Frontal cortex (tissue), 4 donors: ENCODE measurements around the gene ADGRV1. TPM values are rescaled to one million over a fixed set of nuclear protein-coding genes. Genes with fewer than 3 reads are reported as not detected.
"Not testable (repeated sequence)": the region's sequence is repeated elsewhere in the genome, so short reads cannot be mapped to it uniquely, and the experiment has no call there.

ENCODE experiments used
- DNase-seq, 2 donors: peaks; one replicate each; pipeline ENCODE4 v3.0.0; 2012; ENCODE audit warnings: low spot score in 2 of 2
- FAIRE-seq: peaks from 2 replicates; lab custom pipeline; 2012; peaks lifted over from hg19 to GRCh38; lab: Jason Lieb, UNC
- total RNA-seq: library from RNA; depleted of rRNA; stranded (reverse); fragments of >200 nt; gene quantifications from one replicate; pipeline ENCODE4 v1.2.3, GENCODE V29; 2014
- donor health status: control.
- donor health status: control.
- donor health status: control.

Gene ADGRV1
- total RNA-seq, 1 donor from 2014 or later = 98.6 TPM

DNA sequence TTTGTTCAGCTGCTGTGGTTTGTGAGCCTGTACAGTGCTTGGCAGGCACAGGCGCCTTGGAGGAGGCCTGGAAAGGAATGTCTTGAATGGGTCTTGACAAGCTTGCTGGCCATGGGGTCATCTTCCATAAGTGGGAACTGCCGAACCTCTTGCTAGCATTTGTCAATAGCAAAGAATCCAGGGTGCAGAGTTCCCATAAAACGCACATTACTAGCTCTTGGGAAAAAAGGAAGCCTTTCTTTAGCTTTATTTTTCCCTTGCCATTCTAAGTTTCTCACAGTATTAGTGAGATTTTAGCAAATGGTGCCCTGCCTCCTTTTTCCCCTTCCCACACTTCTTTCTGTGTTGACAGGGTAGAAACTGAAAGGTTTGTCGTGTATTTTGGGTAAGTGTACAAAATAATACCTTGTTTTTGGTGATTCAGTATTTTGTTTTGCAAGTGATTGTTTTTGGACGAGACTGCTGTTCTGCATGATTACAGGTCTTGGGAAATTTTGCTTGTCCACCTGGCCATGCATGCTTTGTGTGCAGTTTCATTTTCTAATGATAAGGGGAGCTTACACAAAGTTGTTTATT, 82.0 kb downstream of the ADGRV1 start:
- no peak for FAIRE-seq

DNA sequence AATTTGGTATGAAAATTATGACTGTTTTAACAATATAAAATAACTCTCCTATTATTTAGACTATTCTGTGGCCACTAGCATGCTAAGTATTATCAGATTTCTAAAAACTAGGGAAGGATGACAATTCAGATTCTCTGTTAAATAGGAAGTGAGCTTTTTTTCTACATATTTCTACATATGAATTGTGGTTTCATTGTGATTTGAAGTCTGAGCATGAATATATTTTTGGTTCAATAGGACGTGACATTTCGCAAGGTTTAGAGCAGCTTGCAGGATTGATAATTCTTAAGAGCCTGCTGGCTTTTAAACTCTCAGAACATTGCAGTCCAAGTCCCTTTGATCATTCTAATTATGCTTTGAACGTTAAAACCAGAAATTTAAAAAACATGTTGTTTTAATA, 82.9 kb downstream of the ADGRV1 start:
- FAIRE-seq = no peak
- DNase-seq = no peak

More for the DNA sequence above, 82.0 kb downstream of the ADGRV1 start:
- no peak for DNase-seq

DNA sequence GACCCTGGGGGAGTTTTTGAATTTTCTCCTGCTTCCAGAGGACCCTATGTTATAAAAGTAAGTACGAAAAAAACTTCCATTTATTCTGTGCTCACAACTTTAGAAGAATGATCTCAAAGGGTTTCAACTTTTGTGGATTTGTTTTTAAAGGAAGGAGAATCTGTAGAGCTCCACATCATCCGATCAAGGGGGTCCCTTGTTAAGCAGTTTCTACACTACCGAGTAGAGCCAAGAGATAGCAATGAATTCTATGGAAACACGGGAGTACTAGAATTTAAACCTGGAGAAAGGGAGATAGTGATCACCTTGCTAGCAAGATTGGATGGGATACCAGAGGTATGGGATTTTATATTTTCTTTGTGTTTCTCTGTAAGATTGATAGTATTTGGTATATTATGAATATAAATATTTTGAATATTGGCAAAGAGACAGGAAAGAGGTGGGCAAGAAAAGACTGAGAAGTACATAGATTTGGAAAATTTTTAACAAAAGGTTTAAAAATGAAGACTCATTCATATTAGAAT, 84.2 kb downstream of the ADGRV1 start:
- DNase-seq (no peak), FAIRE-seq (no peak)

DNA sequence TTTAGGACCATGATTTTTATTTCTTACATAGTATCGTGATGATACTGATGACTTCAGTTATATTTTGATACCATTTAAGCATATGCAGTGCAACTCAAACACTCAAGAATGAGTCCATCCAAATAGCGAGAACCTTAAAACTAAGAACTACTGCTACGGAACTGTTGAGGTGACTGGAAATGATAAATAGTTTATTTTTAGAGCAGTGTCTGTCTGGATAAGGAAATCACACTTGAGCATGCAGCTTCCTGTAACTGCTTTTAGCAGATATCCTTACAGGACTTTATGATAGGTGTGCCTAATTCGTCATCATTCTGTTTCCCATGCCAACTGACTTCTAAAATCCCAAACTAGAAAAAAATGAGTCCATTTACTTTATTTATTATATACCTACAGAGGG, 85.5 kb downstream of the ADGRV1 start:
- FAIRE-seq (no peak), DNase-seq (no peak)

DNA sequence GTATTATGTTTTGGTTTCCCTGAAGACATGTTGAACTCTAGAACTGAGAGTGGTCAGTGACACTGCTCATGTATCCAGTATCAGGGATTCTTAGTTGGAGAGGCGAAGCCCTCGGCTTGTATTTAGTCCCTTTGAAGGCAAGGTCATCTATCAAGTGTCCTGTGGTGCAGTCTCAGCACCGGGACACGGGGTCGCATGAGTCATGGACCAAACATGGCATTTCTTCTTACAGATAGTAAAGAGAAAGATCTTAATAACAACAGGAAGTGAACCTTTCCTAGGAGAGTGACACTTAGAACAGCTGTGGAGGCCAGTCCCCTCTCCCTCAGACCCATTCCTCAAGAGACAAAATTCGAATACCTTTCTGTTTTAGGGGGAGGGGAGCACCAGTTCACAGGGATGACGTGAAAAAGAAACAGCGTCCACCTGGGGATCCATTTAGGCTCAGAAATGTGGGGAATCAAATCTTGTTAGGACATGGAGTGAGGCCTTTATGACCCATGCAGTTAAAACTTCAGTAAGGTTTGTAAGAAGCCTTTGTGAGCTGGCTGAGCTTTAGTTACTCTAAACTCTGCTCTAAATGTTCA, 86.5 kb downstream of the ADGRV1 start:
- FAIRE-seq (no peak), DNase-seq (no peak)

DNA sequence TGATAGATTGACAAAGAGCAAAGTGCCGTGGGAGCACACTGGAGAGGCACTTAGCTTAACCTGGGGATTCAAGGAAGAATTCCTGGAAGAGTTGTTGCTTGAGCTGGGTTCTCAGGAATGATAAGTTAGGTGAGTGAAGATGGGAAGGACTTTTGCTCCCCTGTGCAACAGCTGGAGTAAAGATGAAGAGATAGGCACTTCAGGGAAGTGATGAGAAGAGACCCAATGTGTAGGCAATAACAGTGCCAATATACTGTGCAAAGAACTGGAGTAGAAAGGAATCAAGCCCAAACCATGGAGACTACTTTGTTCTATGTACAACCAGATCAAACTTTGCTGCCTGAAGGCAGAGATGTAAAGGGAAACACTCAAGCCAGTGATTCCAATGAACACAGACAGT, 92.2 kb downstream of the ADGRV1 start:
- DNase-seq (no peak), FAIRE-seq (no peak)

DNA sequence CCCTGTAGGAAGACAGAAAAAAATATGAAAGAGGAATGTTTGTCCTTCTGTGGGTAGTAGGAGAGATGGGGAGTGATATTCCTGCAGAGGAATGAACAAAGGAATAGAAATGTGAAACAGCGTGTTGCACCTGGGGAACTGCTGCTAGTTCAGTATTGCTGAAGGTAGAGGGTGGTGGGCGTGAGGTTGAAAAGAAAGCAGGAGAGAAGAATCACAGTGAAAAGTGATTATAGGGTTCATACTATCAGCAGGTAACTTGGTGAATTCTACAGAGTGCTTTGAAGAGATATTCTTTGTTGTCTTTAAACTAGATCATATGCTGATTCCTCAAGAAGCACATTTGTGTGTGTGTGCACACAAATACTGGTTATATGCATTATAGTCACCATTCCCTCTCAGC, 95.6 kb downstream of the ADGRV1 start:
- FAIRE-seq (no peak), DNase-seq (no peak)

DNA sequence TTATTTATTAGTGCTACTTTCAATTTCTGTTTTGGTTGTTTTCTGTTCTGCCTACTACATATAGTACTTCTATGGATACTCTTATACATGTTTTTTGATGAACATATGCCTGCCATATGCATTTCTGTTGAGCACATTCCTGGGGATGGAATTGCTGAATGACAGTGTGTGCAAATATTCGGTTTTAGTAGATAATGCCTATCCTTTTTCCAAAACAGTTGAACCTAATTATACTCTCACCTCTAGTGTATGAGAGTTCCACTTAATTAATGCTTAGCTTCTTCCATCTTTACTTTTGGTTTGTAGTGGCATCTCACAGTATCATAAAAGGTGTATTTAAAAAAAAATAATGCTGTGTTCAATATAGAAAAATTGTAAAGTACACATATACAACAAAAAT, 96.8 kb downstream of the ADGRV1 start:
- no peak for FAIRE-seq
- DNase-seq = no peak

DNA sequence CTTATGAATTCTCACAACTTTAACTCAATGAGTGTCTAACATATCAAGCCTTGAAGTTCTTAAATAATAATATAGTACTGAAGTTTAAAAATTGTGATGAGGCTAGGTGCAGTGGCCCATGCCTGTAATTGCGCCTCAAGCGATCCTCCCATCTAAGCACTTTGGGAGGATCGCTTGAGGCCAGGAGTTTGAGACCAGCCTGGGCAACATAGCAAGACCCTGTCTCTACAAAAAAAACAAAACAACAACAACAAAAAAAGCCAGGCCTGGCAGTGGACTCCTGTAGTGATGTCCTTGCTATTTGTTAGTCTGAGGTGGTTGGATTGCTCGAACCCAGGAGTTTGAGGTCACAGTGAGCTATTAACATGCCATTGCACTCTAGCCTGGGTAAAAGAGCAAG, 98.4 kb downstream of the ADGRV1 start:
- DNase-seq (no peak), FAIRE-seq (no peak)

DNA sequence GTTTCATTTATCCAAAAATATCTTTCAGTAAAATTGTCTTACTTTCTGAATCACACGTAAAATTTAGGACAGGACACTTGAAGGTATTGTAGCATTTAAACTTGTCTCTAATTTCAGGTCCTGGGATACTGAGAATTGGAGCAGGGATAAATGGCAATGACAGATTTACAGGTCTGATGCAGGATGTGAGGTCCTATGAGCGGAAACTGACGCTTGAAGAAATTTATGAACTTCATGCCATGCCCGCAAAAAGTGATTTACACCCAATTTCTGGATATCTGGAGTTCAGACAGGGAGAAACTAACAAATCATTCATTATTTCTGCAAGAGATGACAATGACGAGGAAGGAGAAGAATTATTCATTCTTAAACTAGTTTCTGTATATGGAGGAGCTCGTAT, 99.2 kb downstream of the ADGRV1 start:
- DNase-seq (no peak), FAIRE-seq (no peak)

DNA sequence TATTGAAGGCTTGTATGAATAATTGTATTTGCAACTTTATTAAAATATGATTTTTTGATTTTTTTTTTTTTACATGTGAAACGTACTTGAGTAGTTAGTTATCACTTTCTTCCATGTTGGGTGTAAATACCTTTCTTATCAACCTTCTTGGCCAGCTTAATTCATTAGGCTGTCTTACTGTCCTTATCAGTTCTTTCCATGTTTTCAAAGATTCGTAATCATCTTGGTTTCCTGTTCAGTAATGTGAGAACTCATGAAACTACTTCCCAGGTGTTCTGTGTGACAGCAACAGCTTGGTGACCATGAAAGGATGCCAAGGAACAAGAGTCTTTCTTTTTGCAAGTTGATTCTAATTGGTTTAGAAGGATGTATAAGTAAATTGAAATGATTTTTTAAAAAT, 100.0 kb downstream of the ADGRV1 start:
- FAIRE-seq = no peak
- no peak for DNase-seq

DNA sequence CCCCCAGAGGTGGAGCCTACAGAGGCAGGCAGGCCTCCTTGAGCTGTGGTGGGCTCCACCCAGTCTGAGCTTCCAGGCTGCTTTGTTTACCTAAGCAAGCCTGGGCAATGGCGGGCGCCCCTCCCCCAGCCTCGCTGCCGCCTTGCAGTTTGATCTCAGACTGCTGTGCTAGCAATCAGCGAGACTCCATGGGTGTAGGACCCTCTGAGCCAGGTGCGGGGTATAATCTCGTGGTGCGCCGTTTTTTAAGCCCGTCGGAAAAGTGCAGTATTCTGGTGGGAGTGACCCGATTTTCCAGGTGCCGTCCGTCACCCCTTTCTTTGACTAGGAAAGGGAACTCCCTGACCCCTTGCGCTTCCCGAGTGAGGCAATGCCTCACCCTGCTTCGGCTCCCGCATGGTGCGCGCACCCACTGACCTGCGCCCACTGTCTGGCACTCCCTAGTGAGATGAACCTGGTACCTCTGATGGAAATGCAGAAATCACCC, 109.5 kb downstream of the ADGRV1 start:
- FAIRE-seq, DNase-seq: not testable (repeated sequence)

DNA sequence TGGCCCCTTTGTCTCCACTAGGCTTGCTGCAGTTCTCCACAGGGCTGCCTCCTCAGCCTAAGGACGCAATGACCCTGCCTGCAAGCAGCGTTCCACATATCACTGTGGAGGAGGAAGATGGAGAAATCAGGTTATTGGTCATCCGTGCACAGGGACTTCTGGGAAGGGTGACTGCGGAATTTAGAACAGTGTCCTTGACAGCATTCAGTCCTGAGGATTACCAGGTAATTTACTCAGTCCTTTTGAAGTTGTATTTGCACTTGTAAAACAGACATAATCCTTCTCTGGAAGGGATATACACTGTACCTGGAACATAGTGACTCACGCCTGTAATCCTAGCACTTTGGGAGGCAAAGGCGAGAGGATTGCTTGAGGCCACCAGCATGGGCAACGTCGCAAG, 116.6 kb downstream of the ADGRV1 start:
- FAIRE-seq (no peak), DNase-seq (no peak)

DNA sequence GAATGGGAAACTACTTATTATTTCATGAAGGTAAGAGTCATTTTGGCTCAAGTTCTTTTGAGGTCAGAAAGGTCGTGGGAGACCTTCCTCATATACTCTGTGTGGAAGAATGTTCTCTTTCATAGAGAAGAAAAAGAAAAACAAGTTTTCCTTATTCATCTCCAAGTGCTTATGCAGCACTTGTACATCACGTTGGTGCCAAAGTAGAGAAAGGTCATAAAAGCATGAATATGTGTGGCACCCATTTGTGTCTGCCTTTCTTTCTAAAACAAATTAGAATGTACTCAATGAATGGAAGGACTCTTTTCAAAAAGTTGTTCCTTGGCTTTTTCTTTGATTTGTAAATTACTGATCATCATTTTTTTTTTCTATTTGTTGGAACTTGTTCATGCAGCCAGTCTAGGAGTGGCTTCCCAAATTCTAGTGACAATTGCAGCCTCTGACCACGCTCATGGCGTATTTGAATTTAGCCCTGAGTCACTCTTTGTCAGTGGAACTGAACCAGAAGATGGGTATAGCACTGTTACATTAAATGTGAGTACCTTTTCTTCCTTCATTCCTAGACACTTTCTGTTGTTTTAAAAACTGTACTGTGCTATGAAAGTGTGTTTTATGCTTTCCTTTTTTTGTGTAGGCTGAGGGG, 122.4 kb downstream of the ADGRV1 start:
- DNase-seq (no peak), FAIRE-seq (no peak)

DNA sequence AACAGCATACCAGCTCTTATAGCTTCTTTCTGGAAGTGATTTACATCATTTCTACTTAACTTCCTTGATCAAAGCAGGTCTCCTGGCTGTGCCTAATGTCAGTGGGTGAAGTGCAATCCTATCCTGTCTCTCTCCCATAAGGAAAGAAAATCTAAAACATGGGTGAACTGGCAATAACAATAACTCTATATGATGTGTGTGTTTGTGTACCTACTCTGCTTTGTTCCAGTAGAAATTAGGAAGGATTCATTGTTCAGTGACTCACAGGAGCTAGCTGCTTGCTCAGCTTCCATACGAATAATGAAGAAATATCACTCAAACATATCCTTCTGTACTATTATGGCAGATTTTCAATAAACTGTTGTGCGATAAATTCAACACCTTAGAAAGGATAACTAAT, 123.7 kb downstream of the ADGRV1 start:
- DNase-seq (no peak), FAIRE-seq (no peak)

DNA sequence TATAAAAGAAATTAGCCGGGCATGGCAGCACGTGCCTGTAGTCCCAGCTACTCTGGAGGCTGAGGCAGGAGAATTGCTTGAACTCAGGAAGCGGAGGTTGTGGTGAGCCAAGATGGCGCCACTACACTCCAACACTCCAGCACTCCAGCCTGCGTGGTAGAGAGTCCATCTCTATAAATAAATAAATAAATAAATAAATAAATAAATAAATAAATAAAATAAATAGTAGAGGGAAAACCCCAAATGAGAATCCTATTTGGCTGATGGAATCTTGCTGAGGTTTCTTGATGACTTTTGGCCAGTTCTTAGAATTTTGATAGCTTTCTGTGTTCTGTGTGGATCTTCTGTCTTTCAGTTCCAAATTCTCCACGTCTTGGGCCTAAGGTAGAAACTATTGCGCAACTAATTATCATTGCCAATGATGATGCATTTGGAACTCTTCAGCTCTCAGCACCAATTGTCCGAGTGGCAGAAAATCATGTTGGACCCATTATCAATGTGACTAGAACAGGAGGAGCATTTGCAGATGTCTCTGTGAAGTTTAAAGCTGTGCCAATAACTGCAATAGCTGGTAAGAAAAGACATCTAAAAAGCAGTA, 126.9 kb downstream of the ADGRV1 start:
- FAIRE-seq = no peak
- DNase-seq = no peak

DNA sequence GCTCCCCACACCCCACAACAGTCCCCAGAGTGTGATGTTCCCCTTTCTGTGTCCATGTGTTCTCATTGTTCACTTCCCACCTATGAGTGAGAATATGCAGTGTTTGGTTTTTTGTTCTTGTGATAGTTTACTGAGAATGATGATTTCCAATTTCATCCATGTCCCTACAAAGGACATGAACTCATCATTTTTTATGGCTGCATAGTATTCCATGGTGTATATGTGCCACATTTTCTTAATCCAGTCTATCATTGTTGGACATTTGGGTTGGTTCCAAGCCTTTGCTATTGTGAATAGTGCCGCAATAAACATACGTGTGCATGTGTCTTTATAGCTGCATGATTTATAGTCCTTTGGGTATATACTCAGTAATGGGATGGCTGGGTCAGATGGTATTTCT, 127.8 kb downstream of the ADGRV1 start:
- not testable (repeated sequence) for FAIRE-seq, DNase-seq

DNA sequence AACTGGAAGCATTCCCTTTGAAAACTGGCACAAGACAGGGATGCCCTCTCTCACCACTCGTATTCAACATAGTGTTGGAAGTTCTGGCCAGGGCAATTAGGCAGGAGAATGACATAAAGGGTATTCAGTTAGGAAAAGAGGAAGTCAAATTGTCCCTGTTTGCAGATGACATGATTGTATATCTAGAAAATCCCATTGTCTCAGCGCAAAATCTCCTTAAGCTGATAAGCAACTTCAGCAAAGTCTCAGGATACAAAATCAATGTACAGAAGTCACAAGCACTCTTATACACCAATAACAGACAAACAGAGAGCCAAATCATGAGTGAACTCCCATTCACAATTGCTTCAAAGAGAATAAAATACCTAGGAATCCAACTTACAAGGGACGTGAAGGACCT, 128.9 kb downstream of the ADGRV1 start:
- not testable (repeated sequence) for FAIRE-seq, DNase-seq

DNA sequence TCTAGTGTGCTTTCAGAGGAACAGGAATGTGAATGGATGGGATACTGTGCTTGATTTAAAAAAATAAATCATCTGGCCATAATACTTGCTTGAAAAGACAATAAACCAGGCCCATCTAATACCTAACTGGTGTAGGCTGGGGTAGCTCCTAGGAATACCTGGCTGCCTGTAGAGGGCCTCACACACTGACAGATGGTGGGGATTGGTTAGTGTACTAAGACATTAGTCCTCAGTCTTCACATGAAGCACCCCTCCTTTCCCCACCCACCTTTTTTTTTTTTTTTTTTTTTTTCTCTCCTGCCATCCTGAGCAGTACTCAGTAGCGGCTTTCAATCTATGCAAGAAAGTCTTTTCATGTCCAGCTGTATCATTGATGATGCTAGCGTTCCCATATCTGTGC, 130.5 kb downstream of the ADGRV1 start:
- FAIRE-seq = no peak
- no peak for DNase-seq

DNA sequence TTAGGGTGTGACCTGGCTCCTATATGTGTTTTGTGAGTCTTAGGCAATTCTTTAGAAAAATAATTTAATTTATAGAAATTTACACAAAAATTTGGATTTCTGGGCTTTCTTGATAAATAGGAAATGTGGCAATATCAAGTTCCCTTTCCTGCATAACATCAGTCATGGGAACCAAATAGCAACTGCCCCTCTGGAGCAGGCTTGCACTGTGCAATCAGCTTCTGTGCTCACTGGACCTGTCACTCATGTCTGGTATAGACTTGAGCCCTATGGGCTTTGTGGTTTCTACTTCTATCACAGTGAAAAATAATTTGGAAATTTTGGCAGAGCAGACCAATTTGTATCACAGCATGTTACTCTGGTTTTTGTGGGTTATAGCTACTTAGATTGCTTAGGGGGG, 131.7 kb downstream of the ADGRV1 start:
- FAIRE-seq (no peak), DNase-seq (no peak)

DNA sequence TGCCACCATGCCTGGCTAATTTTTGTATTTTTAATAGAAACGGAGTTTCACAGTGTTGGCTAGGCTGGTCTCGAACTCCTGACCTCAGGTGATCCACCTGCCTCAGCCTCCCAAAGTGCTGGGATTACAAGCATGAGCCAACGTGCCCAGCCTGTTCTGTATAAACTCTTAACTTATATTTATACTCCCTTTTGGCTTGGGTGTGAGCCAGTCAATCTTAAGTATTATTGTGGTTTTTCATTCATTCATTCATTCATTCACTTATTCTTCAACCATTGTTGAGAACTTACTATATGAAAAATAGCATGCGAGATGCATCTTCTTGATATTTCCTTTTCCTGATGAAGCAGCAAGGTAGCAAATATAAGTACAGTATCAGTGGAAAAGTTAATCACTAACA, 132.9 kb downstream of the ADGRV1 start:
- FAIRE-seq (no peak), DNase-seq (no peak)
